ENCODE measurements around the gene VWF. TPM values are rescaled to one million over a fixed set of nuclear protein-coding genes. Genes with fewer than 3 reads are reported as not detected.

VWF gene
- total RNA-seq, 1 donor from 2014 or later = 0.05 TPM

DNA sequence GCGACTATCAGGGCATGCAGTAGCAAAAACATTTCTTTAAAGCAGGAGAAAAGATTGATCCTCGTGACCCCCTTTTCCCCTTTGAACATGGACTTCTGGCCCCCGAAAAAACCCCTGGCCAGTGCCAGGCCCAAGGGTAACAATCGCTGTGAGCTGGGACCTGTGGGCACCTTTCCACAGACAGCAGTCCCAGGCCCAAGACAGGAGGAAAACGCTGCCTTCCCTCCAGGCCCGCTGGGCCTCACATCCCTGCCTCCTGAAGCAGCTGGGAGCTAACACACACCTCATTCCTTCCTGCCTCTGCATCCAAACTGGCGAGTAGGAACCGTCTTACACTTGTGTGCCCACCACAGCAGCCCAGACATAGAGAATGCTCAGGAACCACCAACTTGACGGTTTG lies 1.2 kb downstream of the VWF start:
- no peak overlapping the region for H3K4me3 Mint-ChIP-seq (ENCODE audit: unreplicated experiment)
- TF ChIP-seq, protein P1, sequence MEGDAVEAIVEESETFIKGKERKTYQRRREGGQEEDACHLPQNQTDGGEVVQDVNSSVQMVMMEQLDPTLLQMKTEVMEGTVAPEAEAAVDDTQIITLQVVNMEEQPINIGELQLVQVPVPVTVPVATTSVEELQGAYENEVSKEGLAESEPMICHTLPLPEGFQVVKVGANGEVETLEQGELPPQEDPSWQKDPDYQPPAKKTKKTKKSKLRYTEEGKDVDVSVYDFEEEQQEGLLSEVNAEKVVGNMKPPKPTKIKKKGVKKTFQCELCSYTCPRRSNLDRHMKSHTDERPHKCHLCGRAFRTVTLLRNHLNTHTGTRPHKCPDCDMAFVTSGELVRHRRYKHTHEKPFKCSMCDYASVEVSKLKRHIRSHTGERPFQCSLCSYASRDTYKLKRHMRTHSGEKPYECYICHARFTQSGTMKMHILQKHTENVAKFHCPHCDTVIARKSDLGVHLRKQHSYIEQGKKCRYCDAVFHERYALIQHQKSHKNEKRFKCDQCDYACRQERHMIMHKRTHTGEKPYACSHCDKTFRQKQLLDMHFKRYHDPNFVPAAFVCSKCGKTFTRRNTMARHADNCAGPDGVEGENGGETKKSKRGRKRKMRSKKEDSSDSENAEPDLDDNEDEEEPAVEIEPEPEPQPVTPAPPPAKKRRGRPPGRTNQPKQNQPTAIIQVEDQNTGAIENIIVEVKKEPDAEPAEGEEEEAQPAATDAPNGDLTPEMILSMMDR (IDR thresholded peaks at IDR 0.05) = no peak
- no peak overlapping the region for H3K27ac Mint-ChIP-seq (ENCODE audit: unreplicated experiment)
- no peaks in the 10 kb centered on the region for H3K4me1 Mint-ChIP-seq (ENCODE audit: low read depth)
- H3K36me3 Mint-ChIP-seq (ENCODE audit: low read depth) = peaks cover 1% of the 10 kb centered on the region
- H3K9me3 Mint-ChIP-seq (ENCODE audit: low read depth) = no peaks in the 10 kb centered on the region
- H3K27me3 Mint-ChIP-seq (ENCODE audit: low read depth) = peaks cover 2% of the 10 kb centered on the region
- DNase-seq (ENCODE audit: low spot score) = no peak

GRCh38 chr12:6122201-6122600 lies 2.3 kb downstream of the VWF start:
- H3K4me1 Mint-ChIP-seq (ENCODE audit: low read depth) = no peaks in the 10 kb centered on the region
- peaks cover 1% of the 10 kb centered on the region for H3K36me3 Mint-ChIP-seq (ENCODE audit: low read depth)
- DNase-seq (ENCODE audit: low spot score) = no peak
- TF ChIP-seq, protein P1 (IDR thresholded peaks at IDR 0.05) = no peak
- no peak overlapping the region for H3K4me3 Mint-ChIP-seq (ENCODE audit: unreplicated experiment)
- H3K27ac Mint-ChIP-seq (ENCODE audit: unreplicated experiment) = no peak overlapping the region
- H3K9me3 Mint-ChIP-seq (ENCODE audit: low read depth) = no peaks in the 10 kb centered on the region
- H3K27me3 Mint-ChIP-seq (ENCODE audit: low read depth) = peaks cover 2% of the 10 kb centered on the region

GRCh38 chr12:6120796-6121473 lies 3.5 kb downstream of the VWF start:
- no peaks in the 10 kb centered on the region for H3K9me3 Mint-ChIP-seq (ENCODE audit: low read depth)
- H3K27me3 Mint-ChIP-seq (ENCODE audit: low read depth) = peaks cover 2% of the 10 kb centered on the region
- no peak for DNase-seq (ENCODE audit: low spot score)
- peaks cover 3% of the 10 kb centered on the region for H3K4me1 Mint-ChIP-seq (ENCODE audit: low read depth)
- TF ChIP-seq, protein P1 (IDR thresholded peaks at IDR 0.05) = no peak
- H3K36me3 Mint-ChIP-seq (ENCODE audit: low read depth) = peaks cover 1% of the 10 kb centered on the region
- no peak overlapping the region for H3K27ac Mint-ChIP-seq (ENCODE audit: unreplicated experiment)
- no peak overlapping the region for H3K4me3 Mint-ChIP-seq (ENCODE audit: unreplicated experiment)

DNA sequence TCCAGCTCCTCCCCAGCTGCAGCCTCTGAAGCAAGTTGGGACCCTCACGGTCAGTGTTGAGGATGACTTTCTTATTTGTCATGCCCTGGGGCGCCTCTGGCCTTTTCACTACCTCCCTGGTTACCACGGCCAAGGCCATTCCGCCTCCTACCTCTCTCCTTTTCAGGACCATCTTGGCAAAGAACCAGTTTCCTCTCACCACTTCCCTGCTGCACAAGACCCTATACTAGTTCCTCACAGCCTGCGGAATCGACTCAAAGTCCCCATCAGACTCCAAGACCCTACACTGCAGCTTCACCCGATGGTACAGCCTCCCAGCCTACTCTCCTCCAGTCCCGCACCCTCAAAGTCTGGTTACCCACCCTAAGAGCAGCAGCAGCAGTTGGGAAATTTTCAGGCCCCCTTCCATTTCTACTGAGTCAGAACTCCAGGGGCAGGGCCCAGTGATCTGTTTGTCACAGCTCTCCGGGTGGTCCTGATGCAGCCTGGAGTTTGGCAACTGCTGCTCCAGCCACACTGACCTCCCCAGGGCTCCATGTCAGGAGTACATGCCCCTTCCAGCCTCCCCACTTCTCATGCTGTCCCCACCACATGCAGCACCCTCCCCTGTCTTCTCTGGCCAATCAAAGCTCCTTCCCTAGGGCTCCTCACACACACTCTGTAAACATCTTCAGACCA lies 5.4 kb downstream of the VWF start:
- H3K4me3 Mint-ChIP-seq (ENCODE audit: unreplicated experiment) = no peak overlapping the region
- H3K4me1 Mint-ChIP-seq (ENCODE audit: low read depth) = peaks cover 3% of the 10 kb centered on the region
- TF ChIP-seq, protein P1 (IDR thresholded peaks at IDR 0.05) = no peak
- peaks cover 1% of the 10 kb centered on the region for H3K36me3 Mint-ChIP-seq (ENCODE audit: low read depth)
- H3K27me3 Mint-ChIP-seq (ENCODE audit: low read depth) = peaks cover 2% of the 10 kb centered on the region
- no peak for DNase-seq (ENCODE audit: low spot score)
- no peak overlapping the region for H3K27ac Mint-ChIP-seq (ENCODE audit: unreplicated experiment)
- no peaks in the 10 kb centered on the region for H3K9me3 Mint-ChIP-seq (ENCODE audit: low read depth)

- Mint-ChIP-seq H3K27me3 (ENCODE audit: low read depth) (peaks cover 2% of the 10 kb centered on the region), H3K4me1 (ENCODE audit: low read depth) (peaks cover 3% of the 10 kb centered on the region), H3K4me3 (ENCODE audit: unreplicated experiment) (no peak overlapping the region), H3K9me3 (ENCODE audit: low read depth) (no peaks in the 10 kb centered on the region), H3K27ac (ENCODE audit: unreplicated experiment) (no peak overlapping the region), H3K36me3 (ENCODE audit: low read depth) (no peaks in the 10 kb centered on the region)
- TF ChIP-seq, protein P1 (IDR thresholded peaks at IDR 0.05) = no peak
- DNase-seq (ENCODE audit: low spot score) = no peak
Measured at GRCh38 chr12:6116471-6117021, 7.9 kb downstream of the VWF start.

All from chondrocyte (in vitro differentiated cells).